ENCODE data around the gene TTF2. TPM values are rescaled to one million over a fixed set of nuclear protein-coding genes. Genes with fewer than 3 reads are reported as not detected.

Gene TTF2
- polyA plus RNA-seq, 1 experiment: 12.4 TPM

- Histone ChIP-seq H3K9me3 (ENCODE audit: control insufficient read depth, insufficient read depth, low read length) (no peaks in the 10 kb centered on the region; the same call in 1 of the 2 replicates), H3K27ac (ENCODE audit: low read depth, low read length) (no peak overlapping the region), H3K27me3 (ENCODE audit: control insufficient read depth, insufficient read depth, low read length) (peaks cover 10% of the 10 kb centered on the region), H3K4me3 (ENCODE audit: low read depth, low read length) (no peak overlapping the region)
- TF ChIP-seq CTCF (IDR thresholded peaks at IDR 0.05; ENCODE audit: low read depth, low read length): no peak
- no peak for DNase-seq (ENCODE audit: low read depth, low spot score)
- ChIA-PET CTCF (interaction anchor here (0.7 to 4.2 kb wide), 20 partner anchors 9 to 725 kb away, joined by 3 to 38 read pairs (median 7); partner anchors contain the start of gene TTF2), POLR2A (no interaction called here)
Measured at GRCh38 chr1:117123274-117123673, 63.1 kb downstream of the TTF2 start.

GRCh38 chr1:117124661-117125060 is 64.5 kb downstream of the TTF2 start:
- Histone ChIP-seq H3K27ac (ENCODE audit: low read depth, low read length) (no peak overlapping the region), H3K27me3 (ENCODE audit: control insufficient read depth, insufficient read depth, low read length) (peaks cover 10% of the 10 kb centered on the region), H3K4me3 (ENCODE audit: low read depth, low read length) (no peak overlapping the region), H3K9me3 (ENCODE audit: control insufficient read depth, insufficient read depth, low read length) (no peaks in the 10 kb centered on the region; the same call in 1 of the 2 replicates)
- CTCF ChIA-PET: interaction anchor here (1.0 to 4.2 kb wide), 6 partner anchors 14 to 160 kb away, joined by 3 to 38 read pairs (median 4); no protein-coding TSS in a partner anchor
- DNase-seq (ENCODE audit: low read depth, low spot score): no peak
- POLR2A ChIA-PET: no interaction called here
- TF ChIP-seq CTCF (IDR thresholded peaks at IDR 0.05; ENCODE audit: low read depth, low read length): no peak

- Histone ChIP-seq H3K9me3 (ENCODE audit: control insufficient read depth, insufficient read depth, low read length) (no peaks in the 10 kb centered on the region), H3K27me3 (ENCODE audit: control insufficient read depth, insufficient read depth, low read length) (peaks cover 10% of the 10 kb centered on the region), H3K27ac (ENCODE audit: low read depth, low read length) (no peak overlapping the region), H3K4me3 (ENCODE audit: low read depth, low read length) (no peak overlapping the region)
- DNase-seq (ENCODE audit: low read depth, low spot score): no peak
- CTCF ChIA-PET: interaction anchor here (0.7 to 5.1 kb wide), 23 partner anchors 8 to 384 kb away, joined by 3 to 285 read pairs (median 11); partner anchors contain the start of gene TTF2
- POLR2A ChIA-PET: no interaction called here
- no peak for TF ChIP-seq CTCF (IDR thresholded peaks at IDR 0.05; ENCODE audit: low read depth, low read length)
Measured at GRCh38 chr1:117127795-117128194, 67.7 kb downstream of the TTF2 start.

GRCh38 chr1:117128323-117129079 is 68.4 kb downstream of the TTF2 start:
- POLR2A ChIA-PET: interaction anchor here (0.6 to 1.0 kb wide), 3 partner anchors 14 to 61 kb away, joined by 3 read pairs; no protein-coding TSS in a partner anchor
- Histone ChIP-seq H3K27ac (ENCODE audit: low read depth, low read length) (no peak overlapping the region), H3K27me3 (ENCODE audit: control insufficient read depth, insufficient read depth, low read length) (peaks cover 10% of the 10 kb centered on the region), H3K4me3 (ENCODE audit: low read depth, low read length) (no peak overlapping the region; the same call in 1 of the 2 replicates), H3K9me3 (ENCODE audit: control insufficient read depth, insufficient read depth, low read length) (no peaks in the 10 kb centered on the region)
- no peak for DNase-seq (ENCODE audit: low read depth, low spot score)
- CTCF ChIA-PET: interaction anchor here (0.5 to 5.1 kb wide), 47 partner anchors 9 to 767 kb away, joined by 3 to 285 read pairs (median 5); partner anchors contain the start of gene TTF2
- peak; percentile 57 for TF ChIP-seq CTCF (IDR thresholded peaks at IDR 0.05; ENCODE audit: low read depth, low read length)

GRCh38 chr1:117130526-117130925 is 70.4 kb downstream of the TTF2 start:
- no peaks in the 10 kb centered on the region for H3K9me3 ChIP-seq (ENCODE audit: control insufficient read depth, insufficient read depth, low read length)
- POLR2A ChIA-PET: no interaction called here
- no peak overlapping the region for H3K27ac ChIP-seq (ENCODE audit: low read depth, low read length)
- peaks cover 5% of the 10 kb centered on the region for H3K27me3 ChIP-seq (ENCODE audit: control insufficient read depth, insufficient read depth, low read length)
- CTCF ChIA-PET: interaction anchor here (4.9 kb wide), 1 partner anchor 62 kb away, joined by 285 read pairs; no protein-coding TSS in a partner anchor
- no peak for DNase-seq (ENCODE audit: low read depth, low spot score)
- no peak overlapping the region for H3K4me3 ChIP-seq (ENCODE audit: low read depth, low read length)
- TF ChIP-seq CTCF (IDR thresholded peaks at IDR 0.05; ENCODE audit: low read depth, low read length): no peak

Measured in AG04450 (cell line).